Mononuclear cell (primary cell): ENCODE results near the gene TMEM140. TPM values are rescaled to one million over a fixed set of nuclear protein-coding genes. Genes with fewer than 3 reads are reported as not detected.
A peak's percentile ranks its signal among the peaks of the same experiment; 100 is the strongest.
"Not testable (repeated sequence)": the region's sequence is repeated elsewhere in the genome, so short reads cannot be mapped to it uniquely, and the experiment has no call there.

Source experiments
- H3K27me3 ChIP-seq: 2 replicates; pipeline ENCODE4 v1.6.0; 2011; ENCODE audit warnings: low read length, control low read depth; ENCODE audit not compliant: insufficient read depth
- H3K4me1 ChIP-seq: 2 replicates; pipeline ENCODE4 v1.5.1; 2011; ENCODE audit warnings: mild to moderate bottlenecking, low read length, control low read depth; ENCODE audit not compliant: insufficient read depth
- H3K4me3 ChIP-seq: 2 replicates; pipeline ENCODE4 v1.5.1; 2011; ENCODE audit warnings: mild to moderate bottlenecking, low read length, moderate library complexity
- H3K9me3 ChIP-seq: 2 replicates; pipeline ENCODE4 v1.5.1; 2011; ENCODE audit warnings: low read depth, mild to moderate bottlenecking, control low read depth, low read length
- total RNA-seq: library from RNA; depleted of rRNA; stranded (reverse); fragments of >200 nt; gene quantifications from one replicate; pipeline ENCODE4 v1.2.3, GENCODE V29; 2012

TMEM140 gene
- total RNA-seq, 1 donor = 51.4 TPM

DNA sequence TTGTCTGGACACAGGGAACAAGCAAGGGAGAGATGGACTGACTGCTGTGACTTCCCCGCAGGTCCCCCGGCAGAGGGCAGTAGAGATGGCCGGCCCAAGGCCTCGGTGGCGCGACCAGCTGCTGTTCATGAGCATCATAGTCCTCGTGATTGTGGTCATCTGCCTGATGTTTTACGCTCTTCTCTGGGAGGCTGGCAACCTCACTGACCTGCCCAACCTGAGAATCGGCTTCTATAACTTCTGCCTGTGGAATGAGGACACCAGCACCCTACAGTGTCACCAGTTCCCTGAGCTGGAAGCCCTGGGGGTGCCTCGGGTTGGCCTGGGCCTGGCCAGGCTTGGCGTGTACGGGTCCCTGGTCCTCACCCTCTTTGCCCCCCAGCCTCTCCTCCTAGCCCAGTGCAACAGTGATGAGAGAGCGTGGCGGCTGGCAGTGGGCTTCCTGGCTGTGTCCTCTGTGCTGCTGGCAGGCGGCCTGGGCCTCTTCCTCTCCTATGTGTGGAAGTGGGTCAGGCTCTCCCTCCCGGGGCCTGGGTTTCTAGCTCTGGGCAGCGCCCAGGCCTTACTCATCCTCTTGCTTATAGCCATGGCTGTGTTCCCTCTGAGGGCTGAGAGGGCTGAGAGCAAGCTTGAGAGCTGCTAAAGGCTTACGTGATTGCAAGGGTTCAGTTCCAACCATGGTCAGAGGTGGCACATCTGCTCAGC is 16.6 kb downstream of the TMEM140 start:
- Histone ChIP-seq H3K4me1 (peaks cover 66% of the 10 kb centered on the region), H3K4me3 (no peak overlapping the region), H3K9me3 (no peaks in the 10 kb centered on the region), H3K27me3 (no peaks in the 10 kb centered on the region)

DNA sequence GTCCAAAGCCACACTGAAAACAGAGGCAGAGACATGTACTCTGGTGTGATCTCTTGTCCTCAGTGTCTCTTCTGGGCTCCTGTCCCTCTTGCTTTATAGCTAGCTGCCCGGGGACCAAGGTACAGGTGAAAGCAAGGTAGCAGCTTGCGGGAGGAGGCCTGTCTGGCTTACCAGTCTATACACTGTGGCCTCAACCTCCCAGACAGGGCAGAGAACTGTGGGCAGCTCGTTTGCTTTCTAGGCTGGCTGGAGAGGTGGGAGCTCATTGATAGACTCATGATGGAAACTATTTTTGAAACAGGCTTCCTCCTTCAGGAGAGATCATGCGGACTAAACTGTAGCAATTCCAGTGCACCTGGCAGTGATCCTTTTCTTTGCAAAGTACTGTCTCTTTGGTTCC is 18.0 kb downstream of the TMEM140 start:
- Histone ChIP-seq H3K9me3 (no peaks in the 10 kb centered on the region), H3K4me3 (no peak overlapping the region), H3K4me1 (peaks cover 60% of the 10 kb centered on the region), H3K27me3 (no peaks in the 10 kb centered on the region)

DNA sequence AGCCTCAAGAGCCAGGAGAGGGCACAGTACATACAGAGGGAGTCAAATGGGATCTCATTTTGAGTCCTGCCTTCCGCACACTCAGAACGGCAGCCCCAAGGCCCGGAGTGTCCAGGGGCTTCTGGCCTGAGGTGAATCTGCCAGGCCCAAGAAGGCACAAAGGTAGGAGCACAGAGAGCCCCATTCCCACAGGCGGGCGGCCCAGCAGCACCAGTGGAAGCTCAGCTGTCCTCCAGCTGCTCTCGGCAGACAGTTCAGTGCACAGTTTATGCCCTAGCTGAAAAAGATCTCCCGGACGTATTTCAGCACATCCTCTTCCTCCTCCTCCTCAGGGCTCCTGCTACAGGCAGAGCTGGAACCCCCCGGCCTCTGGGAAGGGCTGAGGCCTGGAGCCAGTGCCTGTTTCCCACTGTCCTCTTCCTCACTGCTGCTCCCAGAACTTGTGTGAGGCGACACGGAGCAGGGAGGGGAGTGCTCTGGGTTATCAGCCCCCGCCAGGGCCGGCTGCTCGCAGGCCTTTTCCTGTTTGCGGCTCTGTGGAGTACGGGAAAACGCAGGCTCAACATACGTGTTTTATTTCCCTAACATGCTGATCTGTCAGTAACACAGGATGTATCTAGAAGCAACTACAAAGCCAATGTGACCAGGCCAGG is 18.6 kb downstream of the TMEM140 start:
- peaks cover 60% of the 10 kb centered on the region for H3K4me1 ChIP-seq

DNA sequence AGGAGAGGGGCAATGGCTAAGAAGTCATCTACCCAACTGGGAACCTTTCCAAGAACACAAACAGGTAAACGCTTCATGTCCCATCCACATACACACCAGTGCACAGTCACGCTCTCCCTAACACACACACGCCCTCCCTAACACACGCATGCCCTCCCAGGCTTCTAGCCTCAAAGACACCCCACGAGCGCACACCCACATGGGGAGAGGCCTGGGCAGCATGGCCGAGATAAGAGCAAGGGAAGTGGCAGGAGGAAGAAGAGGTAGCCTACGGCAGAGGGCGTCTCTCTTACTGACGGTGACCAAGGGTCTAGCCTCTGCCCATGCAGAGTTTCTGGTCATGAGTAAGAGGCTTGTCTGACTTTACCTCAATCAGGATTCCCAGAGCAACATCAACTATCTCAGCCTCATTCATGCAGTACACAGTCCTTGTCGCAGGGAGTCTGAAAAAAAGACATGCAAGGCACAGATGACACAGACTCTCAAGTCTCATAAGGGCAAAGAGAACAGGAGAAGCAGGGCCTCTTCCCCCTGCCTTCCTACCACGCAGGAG is 19.6 kb downstream of the TMEM140 start:
- H3K9me3 ChIP-seq = no peaks in the 10 kb centered on the region
- no peak overlapping the region for H3K4me3 ChIP-seq
- no peaks in the 10 kb centered on the region for H3K27me3 ChIP-seq
- H3K4me1 ChIP-seq = peaks cover 59% of the 10 kb centered on the region

More for the DNA sequence above, 18.6 kb downstream of the TMEM140 start:
- H3K27me3 ChIP-seq = no peaks in the 10 kb centered on the region
- no peak overlapping the region for H3K4me3 ChIP-seq
- no peaks in the 10 kb centered on the region for H3K9me3 ChIP-seq

DNA sequence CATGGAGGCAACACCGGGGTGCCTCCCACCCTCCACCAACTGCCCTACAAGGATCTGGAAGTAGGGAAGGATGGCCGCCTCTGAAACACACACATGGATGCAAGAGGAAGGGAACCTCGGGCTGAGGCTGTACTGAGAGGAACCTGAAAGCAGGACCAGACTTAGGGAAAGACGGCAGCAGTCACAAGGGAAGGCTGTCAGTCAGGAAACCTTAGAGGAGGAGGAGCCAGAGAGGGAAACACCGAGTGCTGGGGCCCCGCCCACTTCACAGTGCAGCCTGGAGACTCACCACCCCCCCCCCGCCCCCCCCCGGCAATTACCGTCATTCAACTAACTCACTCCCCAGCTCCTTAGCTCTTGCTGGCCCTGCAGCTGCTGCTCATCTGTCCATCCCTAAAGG is 20.1 kb downstream of the TMEM140 start:
- H3K4me1 ChIP-seq = peaks cover 59% of the 10 kb centered on the region
- H3K4me3 ChIP-seq = no peak overlapping the region
- H3K27me3 ChIP-seq = no peaks in the 10 kb centered on the region
- no peaks in the 10 kb centered on the region for H3K9me3 ChIP-seq

DNA sequence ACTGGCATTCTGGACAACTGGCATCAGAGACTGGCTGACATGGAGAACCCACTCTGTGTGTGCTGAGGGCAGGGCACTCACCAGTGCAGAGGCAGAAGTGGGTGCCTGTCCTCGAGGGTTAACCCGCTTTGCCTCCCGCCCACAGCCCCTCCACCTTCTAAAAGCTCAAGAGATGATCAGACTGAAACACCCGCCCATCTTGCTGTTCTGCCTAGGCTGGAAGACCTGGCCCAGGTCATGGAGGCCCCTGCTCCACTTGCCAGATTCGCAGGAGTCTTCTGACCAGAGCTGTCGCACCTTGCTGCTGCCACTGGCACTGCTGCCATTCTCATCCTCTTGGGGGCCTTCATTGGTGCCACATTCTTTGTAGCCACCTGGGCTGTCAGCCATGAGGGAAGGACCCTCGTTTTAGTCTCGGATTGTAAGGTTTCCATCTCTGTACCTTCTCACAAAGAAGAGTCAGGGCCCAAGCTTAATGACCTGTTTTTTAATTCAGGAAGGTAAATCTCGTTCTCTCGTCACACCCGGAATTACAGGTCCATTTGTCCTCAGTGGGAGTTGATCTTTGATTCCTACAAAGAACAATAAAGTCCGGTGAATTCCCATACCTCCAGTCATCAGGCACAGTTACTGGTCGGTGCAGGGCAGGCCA is 20.7 kb downstream of the TMEM140 start:
- Histone ChIP-seq H3K4me1 (peaks cover 59% of the 10 kb centered on the region), H3K9me3 (no peaks in the 10 kb centered on the region), H3K27me3 (no peaks in the 10 kb centered on the region), H3K4me3 (no peak overlapping the region)

DNA sequence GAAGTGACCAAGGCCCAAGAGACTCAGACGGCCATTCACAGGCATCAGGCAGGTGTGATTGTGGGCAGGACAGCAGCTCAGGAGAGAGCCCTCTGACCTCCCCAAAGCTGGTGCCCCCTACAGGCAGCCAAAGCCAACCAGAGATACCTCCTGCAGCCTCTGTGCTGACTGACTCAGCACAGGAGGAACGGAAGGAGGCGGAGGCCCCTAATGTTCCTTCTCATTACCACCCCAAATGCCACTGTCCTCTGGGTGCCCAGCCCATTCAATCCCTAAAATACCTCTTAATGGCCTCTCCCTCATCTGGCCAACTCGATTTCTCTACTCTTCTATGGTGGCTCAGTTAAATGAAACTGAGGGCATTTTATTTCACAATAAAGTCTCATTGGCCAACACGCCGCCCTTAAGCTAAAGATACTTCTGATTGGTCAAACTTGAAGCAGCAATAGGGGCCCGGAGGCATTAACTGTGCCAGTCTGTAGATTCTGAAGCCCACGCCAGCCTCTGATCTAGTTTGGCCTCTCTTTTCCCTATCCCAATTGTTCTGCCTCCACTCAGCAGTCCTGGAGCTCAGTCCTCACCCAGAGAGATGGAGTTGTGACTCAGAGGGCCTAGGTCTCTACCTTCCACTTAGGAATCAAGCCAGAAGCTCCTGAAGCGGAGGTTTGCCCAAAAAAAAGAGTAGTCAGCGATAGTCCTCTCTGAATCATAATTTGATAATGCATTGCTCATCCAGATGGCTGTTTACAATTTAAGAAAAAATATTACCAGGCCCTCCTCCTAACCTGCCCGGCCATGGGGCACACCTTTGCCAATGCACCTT is 21.5 kb downstream of the TMEM140 start:
- peaks cover 59% of the 10 kb centered on the region for H3K4me1 ChIP-seq
- H3K27me3 ChIP-seq = no peaks in the 10 kb centered on the region
- peak overlapping the region; percentile 85 for H3K4me3 ChIP-seq
- H3K9me3 ChIP-seq = no peaks in the 10 kb centered on the region

DNA sequence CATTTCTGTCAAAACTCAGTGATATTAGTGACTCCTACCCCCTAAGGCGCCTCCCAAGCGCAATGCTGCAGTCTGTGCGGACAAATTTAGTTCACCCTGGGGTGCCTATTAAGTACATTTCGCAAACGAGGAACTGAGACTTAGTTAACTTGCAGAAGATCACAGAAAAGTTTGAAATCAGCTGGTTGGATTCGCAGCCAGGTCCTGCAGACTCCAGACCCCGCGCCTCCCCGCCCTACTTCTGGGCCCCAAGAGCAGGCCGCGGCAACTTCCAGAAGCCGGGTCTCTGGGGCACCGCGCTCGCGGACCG is 22.0 kb downstream of the TMEM140 start:
- no peaks in the 10 kb centered on the region for H3K27me3 ChIP-seq
- H3K9me3 ChIP-seq = no peaks in the 10 kb centered on the region
- peak overlapping the region; percentile 85 for H3K4me3 ChIP-seq
- peaks cover 59% of the 10 kb centered on the region for H3K4me1 ChIP-seq

DNA sequence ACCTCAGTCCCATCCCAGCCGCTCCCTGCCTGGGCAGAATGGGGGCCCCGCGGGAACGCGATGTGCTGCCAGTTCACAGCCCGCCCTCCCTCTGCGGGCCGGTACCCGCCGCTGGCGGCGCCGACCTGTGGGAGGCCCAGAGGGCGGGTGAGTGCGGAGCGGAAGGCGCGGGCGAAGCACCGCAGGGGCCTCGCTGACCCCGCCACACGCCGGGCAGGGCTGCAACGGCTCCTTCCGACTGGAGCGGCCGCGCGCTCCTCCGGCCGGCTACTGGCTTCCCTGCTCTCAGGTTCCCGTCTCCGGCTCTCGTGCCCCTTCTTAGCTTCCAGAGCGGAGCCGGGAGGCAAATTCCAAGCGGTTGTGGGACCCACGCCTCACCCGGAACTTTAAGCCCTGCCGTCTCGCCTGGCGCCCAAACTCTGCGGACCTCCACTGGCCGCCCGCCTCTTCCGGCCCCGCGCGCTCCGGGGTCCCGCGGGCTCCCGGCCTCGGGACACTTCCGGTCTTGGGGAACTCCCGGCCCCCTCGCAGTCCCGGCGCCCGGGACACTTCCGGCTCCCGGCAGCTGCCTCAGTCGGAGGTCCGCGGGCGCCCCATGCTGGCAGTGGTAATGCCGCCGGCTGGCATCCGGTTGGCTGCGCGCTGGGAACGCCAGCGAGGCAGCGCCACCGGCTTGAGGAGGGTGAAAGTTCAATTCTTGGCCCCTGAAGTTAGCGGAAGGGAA is 22.6 kb downstream of the TMEM140 start, which contains the start of gene CYREN:
Gene CYREN, minus strand, starts transcription at position 434 of the 724 bp plus-strand sequence. CDS start 1,785 bp downstream, outside the sequence.
- peak within 1 kb of the TSS; percentile 85 for H3K4me3 ChIP-seq
- peaks cover 59% of the 10 kb centered on the region for H3K4me1 ChIP-seq
- H3K9me3 ChIP-seq = no peaks in the 10 kb centered on the region
- H3K27me3 ChIP-seq = no peaks in the 10 kb centered on the region

DNA sequence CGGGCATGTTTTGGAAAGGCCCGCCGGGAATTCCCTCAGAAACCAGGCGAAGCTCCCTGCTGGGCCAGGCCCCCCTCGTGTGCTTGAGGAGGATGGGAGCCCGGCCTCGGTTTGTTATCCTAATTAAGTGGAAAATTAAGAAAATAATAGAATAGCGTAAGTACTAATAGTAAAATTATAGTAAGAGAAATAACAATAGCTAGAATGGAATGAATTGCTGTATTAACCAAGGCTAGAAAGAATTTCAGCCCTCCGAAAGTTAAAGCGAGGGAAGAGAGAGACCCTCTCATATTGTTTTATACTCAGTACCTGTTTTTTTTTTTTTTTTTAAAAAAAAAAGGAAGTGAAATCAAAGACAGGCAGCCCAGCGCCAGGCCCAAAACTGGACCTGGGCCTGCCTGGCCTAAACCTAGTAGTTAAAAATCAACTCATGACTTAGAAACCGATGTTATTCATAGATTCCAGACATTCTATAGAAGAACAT is 23.2 kb downstream of the TMEM140 start:
- H3K4me3 ChIP-seq = peak overlapping the region; percentile 85
- peaks cover 53% of the 10 kb centered on the region for H3K4me1 ChIP-seq
- H3K27me3 ChIP-seq, H3K9me3 ChIP-seq: not testable (repeated sequence)

DNA sequence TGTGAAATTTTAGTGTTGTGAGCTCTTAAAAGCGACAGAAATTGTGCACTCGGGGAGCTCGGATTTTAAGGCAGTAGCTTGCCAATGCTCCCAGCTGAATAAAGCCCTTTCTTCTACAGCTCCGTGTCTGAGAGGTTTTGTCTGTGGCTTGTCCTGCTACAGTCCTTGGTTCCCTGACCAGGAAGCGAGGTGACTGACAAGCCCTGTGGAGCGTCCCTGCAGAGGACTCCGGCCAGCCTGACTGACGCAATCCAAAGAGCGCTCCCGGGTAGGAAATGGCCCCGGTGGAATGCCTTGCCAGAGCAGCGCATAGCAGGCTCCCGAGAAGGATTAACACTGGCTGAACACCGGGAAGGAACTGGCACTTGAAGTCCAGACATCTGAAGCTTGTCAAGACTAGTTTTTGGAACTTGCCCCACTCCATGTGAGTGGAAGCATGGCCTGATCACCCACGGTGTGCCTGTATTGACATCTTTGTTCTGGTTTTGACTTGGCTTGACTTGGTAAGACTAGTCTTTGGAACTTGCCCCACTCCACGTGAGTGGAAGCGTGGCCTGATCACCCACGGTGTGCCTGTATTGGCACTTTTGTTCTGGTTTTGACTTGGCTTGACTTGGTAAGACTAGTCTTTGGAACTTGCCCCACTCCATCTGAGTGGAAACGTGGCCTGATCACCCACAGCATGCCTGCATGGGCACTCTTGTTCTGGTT is 23.9 kb downstream of the TMEM140 start:
- H3K27me3 ChIP-seq, H3K4me3 ChIP-seq, H3K9me3 ChIP-seq: not testable (repeated sequence)
- H3K4me1 ChIP-seq = peaks cover 46% of the 10 kb centered on the region

DNA sequence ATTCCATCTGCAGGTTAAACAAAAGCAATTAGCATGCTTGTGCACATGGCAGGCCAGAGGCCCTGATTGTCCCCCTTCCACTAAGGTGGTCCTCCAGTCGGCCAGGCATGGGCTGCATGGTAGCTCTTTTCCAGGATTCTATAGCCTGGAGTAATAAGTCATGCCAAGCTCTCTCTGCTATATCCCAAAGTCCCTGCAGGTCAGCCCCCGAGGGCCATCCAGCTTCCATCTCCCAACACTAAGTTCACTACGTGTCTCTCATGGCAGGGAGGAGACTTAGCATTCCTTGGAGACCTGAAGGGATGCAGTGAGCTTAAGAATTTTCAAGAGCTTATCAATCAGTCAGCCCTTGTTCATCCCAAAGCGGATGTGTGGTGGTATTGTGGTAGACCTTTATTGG is 26.0 kb downstream of the TMEM140 start:
- H3K4me3 ChIP-seq, H3K27me3 ChIP-seq, H3K9me3 ChIP-seq: not testable (repeated sequence)
- peaks cover 24% of the 10 kb centered on the region for H3K4me1 ChIP-seq

DNA sequence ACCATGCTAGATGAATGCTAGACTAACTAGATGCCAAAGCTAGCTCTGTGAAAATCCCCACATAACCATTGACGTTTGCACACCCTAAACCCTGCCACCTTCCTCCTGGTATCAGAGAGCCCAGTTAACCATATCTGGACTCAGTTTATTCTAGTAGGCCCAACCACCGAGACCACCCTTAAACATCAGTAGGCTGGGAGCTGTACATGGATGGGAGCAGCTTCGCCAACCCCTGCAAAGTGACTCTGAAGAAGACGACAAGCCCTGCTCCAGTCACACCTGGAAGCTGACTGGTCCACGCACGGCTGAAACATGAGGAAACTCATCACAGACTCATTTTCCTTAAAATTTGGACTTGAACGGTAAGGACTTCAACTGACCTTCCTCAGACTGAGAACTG is 27.1 kb downstream of the TMEM140 start:
- no peak overlapping the region for H3K4me3 ChIP-seq
- peaks cover 14% of the 10 kb centered on the region for H3K4me1 ChIP-seq
- H3K27me3 ChIP-seq = no peaks in the 10 kb centered on the region
- peaks cover under 1% of the 10 kb centered on the region for H3K9me3 ChIP-seq

DNA sequence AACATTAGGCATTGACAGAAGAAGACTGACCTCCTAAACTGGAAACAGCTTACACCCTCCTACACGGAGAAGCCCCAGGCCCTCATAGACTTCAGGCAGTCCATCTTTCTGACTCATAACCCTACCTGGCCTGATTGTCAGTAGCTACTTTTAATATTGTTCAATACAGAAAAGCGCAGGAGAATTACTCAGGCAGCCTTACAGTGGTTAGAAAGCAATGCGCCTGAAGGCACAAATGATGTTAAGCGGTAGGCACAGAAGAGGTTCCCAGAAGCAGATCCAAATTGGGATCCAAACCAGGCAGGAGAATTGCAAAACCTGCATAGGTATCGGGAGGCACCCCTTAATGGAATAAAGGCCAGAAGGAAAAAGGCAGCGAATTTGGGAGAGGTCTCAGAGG is 28.1 kb downstream of the TMEM140 start:
- peaks cover 11% of the 10 kb centered on the region for H3K9me3 ChIP-seq
- no peak overlapping the region for H3K4me3 ChIP-seq
- no peaks in the 10 kb centered on the region for H3K27me3 ChIP-seq
- H3K4me1 ChIP-seq = peaks cover 11% of the 10 kb centered on the region
